Stomach (tissue), 4 donors: ENCODE results near the gene ASCC2.

Experiments used
- POLR2A ChIP-seq, 4 donors: fragments of 450-650 bp; IDR thresholded peaks; one replicate each; pipeline ENCODE4 v1.6.1; 2016; ENCODE audit warnings: antibody characterized with exemption in 4 of 4, control low read depth in 2 of 4, mild to moderate bottlenecking in 1 of 4, moderate library complexity in 1 of 4
- POLR2AphosphoS5 ChIP-seq, 3 donors: sonication (generic); formaldehyde crosslinking; IDR thresholded peaks; one replicate each; pipeline ENCODE4 v1.6.1; 2016; ENCODE audit warnings: antibody characterized with exemption in 3 of 3
- TF ChIP-seq, protein P1 (sequence below), 7 experiments: fragments of 450-650 bp in 4 of 7; fragments of 200-600 bp in 3 of 7; sonication (generic) in 3 of 7; IDR thresholded peaks; one replicate each; pipeline ENCODE4 v1.5.1; 2016 to 2019; ENCODE audit warnings: antibody characterized with exemption in 7 of 7, control low read depth in 2 of 7, mild to moderate bottlenecking in 1 of 7

GRCh38 chr22:29739346-29739875 lies 98.7 kb downstream of the ASCC2 start:
- no peak for TF ChIP-seq POLR2A (IDR thresholded peaks at IDR 0.05)
- TF ChIP-seq, protein P1, sequence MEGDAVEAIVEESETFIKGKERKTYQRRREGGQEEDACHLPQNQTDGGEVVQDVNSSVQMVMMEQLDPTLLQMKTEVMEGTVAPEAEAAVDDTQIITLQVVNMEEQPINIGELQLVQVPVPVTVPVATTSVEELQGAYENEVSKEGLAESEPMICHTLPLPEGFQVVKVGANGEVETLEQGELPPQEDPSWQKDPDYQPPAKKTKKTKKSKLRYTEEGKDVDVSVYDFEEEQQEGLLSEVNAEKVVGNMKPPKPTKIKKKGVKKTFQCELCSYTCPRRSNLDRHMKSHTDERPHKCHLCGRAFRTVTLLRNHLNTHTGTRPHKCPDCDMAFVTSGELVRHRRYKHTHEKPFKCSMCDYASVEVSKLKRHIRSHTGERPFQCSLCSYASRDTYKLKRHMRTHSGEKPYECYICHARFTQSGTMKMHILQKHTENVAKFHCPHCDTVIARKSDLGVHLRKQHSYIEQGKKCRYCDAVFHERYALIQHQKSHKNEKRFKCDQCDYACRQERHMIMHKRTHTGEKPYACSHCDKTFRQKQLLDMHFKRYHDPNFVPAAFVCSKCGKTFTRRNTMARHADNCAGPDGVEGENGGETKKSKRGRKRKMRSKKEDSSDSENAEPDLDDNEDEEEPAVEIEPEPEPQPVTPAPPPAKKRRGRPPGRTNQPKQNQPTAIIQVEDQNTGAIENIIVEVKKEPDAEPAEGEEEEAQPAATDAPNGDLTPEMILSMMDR (IDR thresholded peaks at IDR 0.05) = no peak
- TF ChIP-seq POLR2AphosphoS5 (IDR thresholded peaks at IDR 0.05) = no peak
